Activated naive CD8-positive, alpha-beta T cell (primary cell): ENCODE measurements around the gene ANKMY1.
"Not testable (repeated sequence)": the region's sequence is repeated elsewhere in the genome, so short reads cannot be mapped to it uniquely, and the experiment has no call there.

Experiments used
- H3K27ac Mint-ChIP-seq: one replicate; pipeline ENCODE4 v1.8.0; 2021; ENCODE audit warnings: mixed read lengths
- H3K27me3 Mint-ChIP-seq: one replicate; pipeline ENCODE4 v1.8.0; 2021; ENCODE audit warnings: mixed read lengths
- H3K36me3 Mint-ChIP-seq: one replicate; pipeline ENCODE4 v1.8.0; 2021; ENCODE audit warnings: mixed read lengths
- H3K4me1 Mint-ChIP-seq: one replicate; pipeline ENCODE4 v1.8.0; 2021; ENCODE audit warnings: low read depth, mixed read lengths
- H3K4me3 Mint-ChIP-seq: one replicate; pipeline ENCODE4 v1.8.0; 2021; ENCODE audit warnings: mild to moderate bottlenecking, mixed read lengths
- H3K9me3 Mint-ChIP-seq: one replicate; pipeline ENCODE4 v1.8.0; 2021; ENCODE audit warnings: low read depth, mixed read lengths

Gene ANKMY1

DNA sequence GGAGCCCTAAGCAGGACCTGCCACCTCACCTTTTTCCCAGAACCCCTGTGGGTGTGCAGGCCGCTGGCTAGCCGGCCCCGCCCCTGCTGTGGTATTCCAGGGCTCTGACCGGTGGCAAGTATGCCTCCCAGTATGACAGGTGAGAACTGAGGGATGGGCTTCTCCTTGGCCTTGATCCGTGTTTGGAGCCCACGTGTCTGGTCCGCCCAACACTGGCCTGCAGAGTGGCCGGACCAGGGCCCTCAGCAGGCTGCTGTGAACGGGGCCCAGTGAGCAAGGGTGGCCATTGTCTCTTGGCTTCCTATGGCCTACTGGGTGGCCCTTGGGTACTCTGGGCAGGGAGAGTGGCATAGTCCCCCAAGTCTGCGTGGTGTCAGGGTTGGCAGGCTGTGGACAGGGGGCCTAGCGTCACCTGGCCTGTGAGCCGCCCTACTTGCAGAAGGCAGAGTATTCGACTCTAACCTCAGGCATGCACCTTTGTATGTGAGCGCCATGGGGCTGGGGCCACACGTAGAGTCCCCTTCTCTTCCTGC is 12.3 kb upstream of the ANKMY1 start:
- H3K27ac Mint-ChIP-seq, result no peak overlapping the region
- H3K4me3 Mint-ChIP-seq, result peak overlapping the region; percentile 86
- peaks cover 38% of the 10 kb centered on the region for H3K4me1 Mint-ChIP-seq
- H3K9me3 Mint-ChIP-seq, result no peaks in the 10 kb centered on the region
- no peaks in the 10 kb centered on the region for H3K27me3 Mint-ChIP-seq
- no peaks in the 10 kb centered on the region for H3K36me3 Mint-ChIP-seq

DNA sequence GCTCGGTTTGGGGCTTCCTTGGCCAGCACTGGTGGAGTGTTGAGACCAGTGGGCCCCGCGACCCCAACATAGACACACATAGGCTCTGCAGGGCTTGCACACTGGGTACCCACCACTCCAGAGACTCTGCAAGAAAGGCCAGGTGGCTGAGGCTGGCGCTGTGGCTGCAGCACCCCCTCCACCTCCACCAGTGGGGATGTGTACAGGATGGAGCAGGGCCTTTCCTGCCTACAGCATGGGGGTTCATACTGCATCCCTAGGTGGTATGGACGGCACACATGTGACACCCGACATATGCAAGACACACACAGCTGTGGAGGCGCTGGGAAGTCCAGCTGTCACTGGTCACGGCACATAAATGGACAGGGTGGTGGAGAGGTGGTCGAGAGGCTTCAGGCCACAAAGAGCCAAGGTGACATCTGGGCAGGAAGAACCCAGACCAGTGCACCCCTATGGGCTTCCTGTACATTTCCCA is 11.8 kb upstream of the ANKMY1 start:
- Mint-ChIP-seq H3K9me3 (no peaks in the 10 kb centered on the region), H3K27me3 (no peaks in the 10 kb centered on the region), H3K27ac (peak overlapping the region; percentile 68), H3K4me3 (peak overlapping the region; percentile 86), H3K36me3 (peaks cover 3% of the 10 kb centered on the region), H3K4me1 (peaks cover 43% of the 10 kb centered on the region)

DNA sequence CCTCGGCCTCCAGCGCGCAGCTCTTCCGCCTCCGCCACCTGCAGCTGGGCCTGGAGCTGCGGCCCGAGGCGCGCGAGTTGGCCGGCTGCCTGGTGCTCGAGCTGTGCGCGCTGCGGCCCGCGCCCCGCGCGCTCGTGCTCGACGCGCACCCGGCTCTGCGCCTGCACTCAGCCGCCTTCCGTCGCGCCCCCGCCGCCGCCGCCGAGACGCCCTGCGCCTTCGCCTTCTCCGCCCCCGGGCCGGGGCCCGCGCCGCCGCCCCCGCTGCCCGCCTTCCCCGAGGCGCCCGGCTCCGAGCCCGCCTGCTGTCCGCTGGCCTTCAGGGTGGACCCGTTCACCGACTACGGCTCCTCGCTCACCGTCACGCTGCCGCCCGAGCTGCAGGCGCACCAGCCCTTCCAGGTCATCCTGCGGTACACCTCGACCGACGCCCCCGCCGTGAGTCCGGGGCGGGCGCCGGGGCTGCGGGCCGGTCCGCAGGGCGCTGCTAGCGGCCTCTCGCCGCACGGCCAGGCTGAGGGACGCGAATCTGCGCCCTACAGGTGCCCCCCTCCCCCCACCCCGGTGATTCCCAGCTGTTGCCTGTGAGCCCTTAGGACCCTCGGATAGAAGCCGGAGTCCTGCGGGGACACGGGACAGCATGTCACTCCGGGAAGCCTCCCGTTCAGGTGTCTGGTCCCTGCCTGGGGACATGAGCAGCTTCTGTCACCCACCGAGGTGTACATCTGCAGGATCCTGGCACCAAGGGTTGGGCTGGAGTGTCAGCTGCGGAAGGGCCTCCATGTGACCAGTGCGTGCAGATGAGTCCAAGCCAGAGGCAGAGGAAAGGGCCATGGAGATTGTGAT is 11.1 kb upstream of the ANKMY1 start:
- peak overlapping the region; percentile 68 for H3K27ac Mint-ChIP-seq
- no peaks in the 10 kb centered on the region for H3K9me3 Mint-ChIP-seq
- H3K27me3 Mint-ChIP-seq, result no peaks in the 10 kb centered on the region
- H3K4me1 Mint-ChIP-seq, result peaks cover 50% of the 10 kb centered on the region
- peaks cover 5% of the 10 kb centered on the region for H3K36me3 Mint-ChIP-seq
- peak overlapping the region; percentile 86 for H3K4me3 Mint-ChIP-seq

DNA sequence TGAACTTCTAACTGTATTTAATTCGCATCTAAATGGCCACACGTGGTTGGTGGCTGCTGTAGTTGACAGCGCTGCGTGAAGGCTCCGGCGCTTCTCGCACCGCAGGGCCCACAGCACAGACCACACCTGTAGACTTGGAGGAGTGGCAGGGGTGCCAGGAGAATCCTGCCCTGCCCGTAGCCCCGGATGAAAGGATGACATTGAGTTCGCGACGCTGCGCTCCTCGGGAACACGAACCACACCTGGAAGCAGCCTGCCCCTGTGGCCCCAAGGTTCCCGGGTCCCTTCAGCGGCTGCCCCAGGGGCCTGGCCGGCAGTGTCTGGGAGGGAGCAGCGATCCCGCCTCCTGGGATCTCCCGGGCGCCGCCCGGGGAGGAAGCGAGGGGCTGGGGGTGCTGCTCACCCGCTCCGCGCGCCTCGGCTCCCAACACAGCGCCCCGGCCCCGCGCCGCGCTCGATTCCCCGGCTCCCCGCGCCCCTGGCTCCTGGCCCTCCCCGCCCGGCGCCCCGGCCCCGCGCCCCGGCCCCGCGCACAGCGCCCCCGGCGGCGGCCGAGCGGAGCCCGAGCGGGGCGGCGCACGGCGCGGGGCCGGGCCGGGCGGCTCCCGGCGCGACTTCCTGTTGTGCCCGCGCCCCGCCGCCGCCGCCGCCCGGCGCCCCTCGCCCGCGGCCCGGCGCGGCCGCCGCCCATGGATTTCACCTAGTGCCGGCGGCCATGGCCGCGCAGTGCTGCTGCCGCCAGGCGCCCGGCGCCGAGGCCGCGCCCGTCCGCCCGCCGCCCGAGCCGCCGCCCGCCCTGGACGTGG is 10.3 kb upstream of the ANKMY1 start, which contains the start of gene RNPEPL1:
Gene RNPEPL1, plus strand, starts transcription at position 613 of the 806 bp plus-strand sequence. Its CDS starts 103 bp downstream, at position 716.
- H3K9me3 Mint-ChIP-seq, result no peaks in the 10 kb centered on the region
- H3K4me3 Mint-ChIP-seq, result peak within 1 kb of the TSS; percentile 95
- H3K27me3 Mint-ChIP-seq, result no peaks in the 10 kb centered on the region
- peaks cover 58% of the 10 kb centered on the region for H3K4me1 Mint-ChIP-seq
- peaks cover 5% of the 10 kb centered on the region for H3K36me3 Mint-ChIP-seq
- H3K27ac Mint-ChIP-seq, result peak within 1 kb of the TSS; percentile 95

DNA sequence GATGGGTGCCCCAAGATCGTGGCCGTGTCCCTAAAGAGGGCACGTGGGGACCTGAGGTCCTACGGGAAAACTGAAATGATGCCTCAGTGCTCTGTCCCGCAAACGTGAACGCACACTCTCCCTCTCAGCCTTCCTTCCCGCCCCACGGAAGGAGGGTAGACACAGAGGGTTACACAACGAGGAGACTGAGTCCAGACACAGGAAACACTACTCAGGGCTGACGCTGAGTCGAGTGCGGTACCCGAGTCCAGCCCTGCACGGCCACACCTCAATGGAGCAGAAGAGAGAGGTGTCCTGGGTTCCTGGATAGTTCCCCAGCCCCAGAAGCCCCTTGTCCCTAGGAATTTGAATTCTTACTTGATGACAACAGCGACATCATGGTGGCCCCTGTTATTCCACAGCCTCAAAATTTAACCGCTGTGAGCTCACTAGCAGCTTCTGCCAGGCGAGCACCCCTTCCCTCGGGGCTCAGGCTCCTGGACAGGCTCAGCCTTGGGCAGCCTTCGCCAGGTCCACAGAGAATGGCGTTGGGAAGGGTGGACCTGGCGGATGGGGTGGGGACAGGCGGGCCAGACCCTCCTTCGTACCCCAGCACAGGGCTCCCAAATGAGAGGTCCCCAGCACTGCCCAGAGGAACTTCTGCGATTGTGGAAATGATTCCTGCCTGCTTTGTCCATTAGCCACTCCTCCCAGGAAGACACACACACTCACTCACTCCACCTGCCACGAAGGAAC is 9.5 kb upstream of the ANKMY1 start:
- no peaks in the 10 kb centered on the region for H3K27me3 Mint-ChIP-seq
- peak overlapping the region; percentile 95 for H3K27ac Mint-ChIP-seq
- peaks cover 5% of the 10 kb centered on the region for H3K36me3 Mint-ChIP-seq
- H3K9me3 Mint-ChIP-seq, result no peaks in the 10 kb centered on the region
- peak overlapping the region; percentile 95 for H3K4me3 Mint-ChIP-seq
- peaks cover 66% of the 10 kb centered on the region for H3K4me1 Mint-ChIP-seq

DNA sequence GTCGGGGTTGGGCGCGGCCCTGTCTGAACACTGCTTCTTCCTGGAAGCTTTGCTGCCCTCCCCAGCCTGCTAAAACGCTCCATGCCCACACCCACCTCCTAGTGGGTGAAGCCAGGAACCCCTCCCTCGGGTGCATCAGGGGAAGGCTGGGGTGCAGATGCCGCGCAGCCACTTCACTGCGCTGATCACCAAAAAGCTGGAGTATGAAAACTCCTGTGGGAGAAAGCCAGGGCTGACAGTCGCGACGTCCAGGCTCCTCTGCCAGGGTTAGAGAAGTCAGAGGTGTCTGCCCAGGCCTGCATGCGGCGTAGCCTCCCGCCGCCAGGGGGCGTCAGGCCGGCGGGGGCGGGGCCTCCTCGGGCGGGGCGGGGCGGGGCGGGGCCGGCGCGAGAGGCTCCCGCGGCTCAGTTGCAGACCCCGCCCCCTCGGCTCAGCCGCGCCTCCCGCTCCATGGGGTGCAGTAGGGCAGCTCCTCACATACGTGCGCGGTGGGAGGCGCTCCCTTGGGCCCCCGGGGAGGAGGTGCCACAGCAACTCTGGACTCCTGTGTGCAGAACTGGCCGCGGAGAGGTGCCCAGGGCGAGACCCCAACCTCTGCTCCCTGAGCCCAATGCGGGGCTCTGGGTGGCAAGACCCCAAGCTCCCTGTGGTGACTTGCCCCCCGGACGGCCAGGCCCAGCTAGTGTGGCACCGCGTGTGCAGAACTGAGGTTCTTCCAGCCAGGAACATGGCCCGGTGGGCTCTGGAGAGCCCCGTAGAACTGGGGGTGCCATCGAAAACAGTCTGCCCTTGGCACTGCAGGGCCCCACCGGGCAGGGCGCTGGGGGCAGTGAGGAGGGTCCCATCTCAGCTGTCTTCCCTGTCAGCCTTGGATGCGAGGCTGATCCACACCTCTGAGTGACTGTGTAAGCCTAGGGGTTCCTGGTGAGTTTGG is 8.7 kb upstream of the ANKMY1 start:
- Mint-ChIP-seq H3K36me3 (peaks cover 8% of the 10 kb centered on the region), H3K9me3 (no peaks in the 10 kb centered on the region), H3K4me1 (peaks cover 73% of the 10 kb centered on the region), H3K4me3 (peak overlapping the region; percentile 95), H3K27me3 (no peaks in the 10 kb centered on the region), H3K27ac (peak overlapping the region; percentile 97)

DNA sequence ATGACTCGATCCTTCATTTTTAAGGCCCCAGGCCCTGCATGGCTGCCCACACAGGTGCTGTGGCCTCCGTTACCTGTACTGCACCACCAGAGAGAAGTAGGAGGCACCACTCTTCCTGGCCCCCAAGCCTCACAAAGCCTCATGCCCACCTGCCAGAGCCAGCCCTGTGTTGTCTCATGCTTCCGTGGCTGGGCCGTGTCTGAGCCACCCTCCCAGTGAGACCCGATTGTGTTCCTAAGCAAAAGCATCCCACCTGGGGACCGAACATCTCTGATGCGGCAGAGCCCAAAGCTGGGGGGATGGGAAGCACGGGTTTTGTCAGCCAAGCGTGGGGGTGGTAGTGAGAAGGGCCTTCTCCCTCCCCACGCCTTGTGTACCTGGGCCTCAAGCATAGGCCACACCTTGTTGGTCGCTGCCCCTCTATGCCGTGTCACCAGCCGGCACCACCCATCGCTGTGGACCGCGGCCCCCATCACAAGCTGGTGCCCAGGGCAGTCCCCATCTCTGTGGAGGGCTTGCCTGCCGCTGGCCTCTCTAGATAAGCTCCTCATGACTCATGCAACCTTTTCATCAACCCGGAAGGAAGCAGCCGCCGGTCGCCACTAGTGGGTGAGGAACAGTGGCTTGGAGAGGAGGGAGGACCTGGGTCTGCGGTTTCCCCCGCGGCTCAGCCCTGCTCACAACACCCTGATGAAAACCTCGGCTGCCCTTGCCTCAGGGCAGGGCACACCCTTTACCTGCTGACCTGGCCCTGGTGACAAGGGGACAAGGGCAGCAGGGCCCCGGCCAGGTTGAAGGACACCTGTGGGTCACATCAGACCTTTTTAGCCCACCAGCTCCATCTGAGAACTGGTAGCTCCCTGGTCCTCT is 7.8 kb upstream of the ANKMY1 start:
- peaks cover 9% of the 10 kb centered on the region for H3K36me3 Mint-ChIP-seq
- peaks cover 68% of the 10 kb centered on the region for H3K4me1 Mint-ChIP-seq
- no peaks in the 10 kb centered on the region for H3K9me3 Mint-ChIP-seq
- peak overlapping the region; percentile 97 for H3K27ac Mint-ChIP-seq
- H3K4me3 Mint-ChIP-seq, result peak overlapping the region; percentile 88
- H3K27me3 Mint-ChIP-seq, result no peaks in the 10 kb centered on the region

DNA sequence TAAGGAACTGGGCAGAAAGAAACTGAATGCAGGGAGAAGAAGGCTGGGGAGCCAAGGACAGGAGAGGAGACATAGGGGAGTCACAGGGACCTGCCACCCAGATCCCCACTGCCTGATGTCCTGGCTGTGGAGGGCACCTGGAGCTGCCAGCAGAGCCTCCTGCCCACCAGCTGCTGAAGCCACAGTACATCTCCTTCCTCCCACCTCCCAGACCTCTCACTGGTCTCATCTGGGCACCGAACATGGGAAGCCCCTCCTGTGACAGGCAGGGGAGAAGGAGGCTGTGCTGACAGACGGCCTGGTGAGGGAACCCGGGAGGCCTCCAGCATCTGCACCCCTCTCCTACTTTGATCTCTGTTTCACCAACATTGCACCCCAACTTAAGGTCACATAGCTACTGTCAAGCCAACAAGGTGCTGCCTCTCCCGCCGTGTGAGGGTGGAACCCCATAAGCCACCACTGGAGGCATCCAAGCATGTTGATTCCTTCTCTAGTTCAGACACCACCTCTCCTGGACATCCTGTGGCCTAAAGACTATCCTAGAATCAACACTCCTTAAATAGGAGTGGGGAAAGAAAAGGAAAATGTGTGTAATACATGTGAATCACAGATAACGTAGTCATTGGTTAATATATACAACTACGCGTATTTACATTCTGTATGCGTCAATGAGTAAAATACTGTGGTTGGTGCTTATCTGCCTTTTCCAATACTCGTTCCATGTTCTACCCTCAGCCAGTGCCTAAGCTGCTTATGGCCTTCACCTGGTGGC is 7.0 kb upstream of the ANKMY1 start:
- Mint-ChIP-seq H3K27me3 (no peaks in the 10 kb centered on the region), H3K4me3 (peak overlapping the region; percentile 88), H3K4me1 (peaks cover 64% of the 10 kb centered on the region), H3K27ac (peak overlapping the region; percentile 97), H3K36me3 (peaks cover 9% of the 10 kb centered on the region), H3K9me3 (no peaks in the 10 kb centered on the region)

DNA sequence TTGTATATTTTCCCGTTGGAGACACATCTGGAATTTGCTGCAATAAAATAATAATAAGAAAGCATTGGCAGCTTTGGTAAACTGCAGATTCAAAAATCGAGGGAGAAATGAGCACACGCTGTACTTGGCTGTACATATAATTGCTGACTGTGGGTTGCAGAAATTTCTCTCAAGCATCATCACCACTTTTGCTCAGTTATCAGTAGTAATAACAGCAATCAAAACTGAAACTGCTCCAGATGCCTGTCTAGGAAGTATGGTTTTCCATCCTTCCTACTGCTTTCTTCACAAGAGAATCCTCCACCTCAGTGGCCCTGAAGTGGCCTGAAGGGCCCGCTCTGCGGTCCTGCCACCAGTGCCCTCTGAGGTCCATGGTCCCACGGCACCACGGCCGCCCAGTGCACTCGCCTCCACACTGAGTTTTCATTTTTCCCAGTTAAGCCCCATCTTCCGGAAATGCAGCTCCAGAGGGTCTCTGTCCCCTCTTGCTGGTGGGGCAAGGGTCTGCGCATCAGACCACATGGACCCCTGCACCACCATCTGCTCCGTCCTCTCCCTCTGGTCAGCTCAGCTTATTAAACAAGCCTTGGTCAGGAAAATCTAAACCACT is 6.3 kb upstream of the ANKMY1 start:
- Mint-ChIP-seq H3K27ac (peak overlapping the region; percentile 97), H3K4me3 (peak overlapping the region; percentile 88), H3K4me1 (peaks cover 66% of the 10 kb centered on the region)

DNA sequence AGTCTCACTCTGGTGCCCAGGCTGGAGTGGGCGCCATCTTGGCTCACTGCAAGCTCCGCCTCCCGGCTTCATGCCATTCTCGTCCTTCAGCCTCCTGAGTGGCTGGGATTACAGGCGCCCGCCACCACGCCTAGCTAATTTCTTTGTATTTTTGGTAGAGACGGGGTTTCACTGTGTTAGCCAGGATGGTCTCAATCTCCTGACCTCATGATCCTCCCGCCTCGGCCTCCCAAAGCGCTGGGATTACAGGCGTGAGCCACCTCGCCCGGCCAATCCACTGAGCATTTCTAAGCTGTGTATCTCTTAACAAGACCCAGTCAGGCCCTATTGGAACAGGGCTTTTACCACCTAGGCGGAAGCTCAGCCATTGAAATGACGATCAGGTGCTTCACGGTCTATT is 5.4 kb upstream of the ANKMY1 start:
- H3K27me3 Mint-ChIP-seq, H3K9me3 Mint-ChIP-seq, H3K27ac Mint-ChIP-seq: not testable (repeated sequence)
- H3K4me3 Mint-ChIP-seq, result peak overlapping the region; percentile 88
- H3K36me3 Mint-ChIP-seq, result peaks cover 13% of the 10 kb centered on the region
- H3K4me1 Mint-ChIP-seq, result peaks cover 74% of the 10 kb centered on the region

More for the DNA sequence above, 6.3 kb upstream of the ANKMY1 start:
- peaks cover 9% of the 10 kb centered on the region for H3K36me3 Mint-ChIP-seq
- no peaks in the 10 kb centered on the region for H3K9me3 Mint-ChIP-seq
- no peaks in the 10 kb centered on the region for H3K27me3 Mint-ChIP-seq

DNA sequence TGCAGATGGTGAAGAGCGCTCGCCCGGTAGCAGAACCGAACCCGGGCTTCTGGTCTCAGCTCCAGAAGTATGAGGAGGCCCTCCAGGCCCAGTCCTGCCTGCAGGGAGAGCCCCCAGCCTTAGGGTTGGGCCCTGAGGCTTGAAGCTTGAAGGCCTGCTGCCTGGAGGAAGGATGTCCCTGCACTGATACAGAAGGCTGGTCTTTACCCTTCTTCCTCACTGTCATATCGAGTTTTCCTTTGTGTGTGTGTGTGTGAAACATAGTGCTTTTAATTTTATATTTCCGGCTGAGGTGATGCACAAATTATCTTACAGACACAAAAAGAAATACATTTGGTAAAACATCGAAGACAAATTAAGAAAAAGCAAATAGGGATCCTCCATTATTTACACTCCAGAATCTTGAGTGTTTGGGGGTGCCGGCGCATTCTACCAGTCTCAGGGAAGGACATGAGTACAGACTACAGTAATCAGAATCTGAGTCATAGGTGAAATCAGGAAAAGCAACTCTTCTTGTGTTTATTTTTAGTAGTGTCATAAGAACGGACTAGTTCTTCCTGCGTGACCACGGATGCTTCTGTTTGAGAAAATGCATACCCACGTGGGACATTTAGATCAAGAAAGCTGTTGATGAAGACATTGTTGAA is 3.7 kb upstream of the ANKMY1 start:
- Mint-ChIP-seq H3K9me3 (no peaks in the 10 kb centered on the region), H3K27me3 (no peaks in the 10 kb centered on the region), H3K4me1 (peaks cover 72% of the 10 kb centered on the region), H3K36me3 (peaks cover 14% of the 10 kb centered on the region), H3K4me3 (peak overlapping the region; percentile 90), H3K27ac (peak overlapping the region; percentile 88)
